GM18498 (cell line): ENCODE results near the gene B3GNT9.

Experiments
- ATAC-seq: cut with Tn5 transposase; IDR thresholded peaks from one replicate; pipeline ENCODE4 v1.9.1; 2021; ENCODE audit warnings: mild to moderate bottlenecking, moderate library complexity; ENCODE audit not compliant: unreplicated experiment

The B3GNT9 gene

GRCh38 chr16:67116388-67117311 lies 34.1 kb downstream of the B3GNT9 start:
- no peak for ATAC-seq

- ATAC-seq = no peak
These were observed 35.2 kb downstream of the B3GNT9 start for GRCh38 chr16:67115639-67116038.

- no peak for ATAC-seq
These were observed 36.0 kb downstream of the B3GNT9 start for GRCh38 chr16:67114793-67115192.

GRCh38 chr16:67112591-67113399 lies 38.0 kb downstream of the B3GNT9 start:
- no peak for ATAC-seq

- ATAC-seq = no peak
These were observed 38.8 kb downstream of the B3GNT9 start for GRCh38 chr16:67111951-67112444.

- peak; percentile 89 for ATAC-seq
These were observed 41.2 kb downstream of the B3GNT9 start, which contains the start of gene PHAF1 for GRCh38 chr16:67109407-67110135. Gene PHAF1 (plus strand): TSS chr16:67109941. CDS start chr16:67110176, 235 bp downstream.

- ATAC-seq = no peak
These were observed 41.8 kb downstream of the B3GNT9 start for GRCh38 chr16:67108931-67109406.

- ATAC-seq = no peak
These were observed 42.3 kb downstream of the B3GNT9 start for GRCh38 chr16:67108489-67108888.

- no peak for ATAC-seq
These were observed 44.9 kb downstream of the B3GNT9 start for GRCh38 chr16:67105881-67106280.

- ATAC-seq = no peak
These were observed 45.6 kb downstream of the B3GNT9 start for GRCh38 chr16:67105246-67105645.

GRCh38 chr16:67104845-67105244 lies 46.0 kb downstream of the B3GNT9 start:
- no peak for ATAC-seq

GRCh38 chr16:67104061-67104460 lies 46.7 kb downstream of the B3GNT9 start:
- ATAC-seq = no peak

GRCh38 chr16:67101311-67102082 lies 49.3 kb downstream of the B3GNT9 start:
- no peak for ATAC-seq

GRCh38 chr16:67100569-67101310 lies 50.1 kb downstream of the B3GNT9 start:
- ATAC-seq = no peak

GRCh38 chr16:67098599-67098998 lies 52.2 kb downstream of the B3GNT9 start:
- no peak for ATAC-seq
